Hepatic stellate cell (primary cell): ENCODE measurements around the gene CLDN5.

Experiments used
- DNase-seq: peaks from one replicate; pipeline ENCODE4 v3.0.0; 2011; ENCODE audit warnings: low spot score

Gene CLDN5

DNA sequence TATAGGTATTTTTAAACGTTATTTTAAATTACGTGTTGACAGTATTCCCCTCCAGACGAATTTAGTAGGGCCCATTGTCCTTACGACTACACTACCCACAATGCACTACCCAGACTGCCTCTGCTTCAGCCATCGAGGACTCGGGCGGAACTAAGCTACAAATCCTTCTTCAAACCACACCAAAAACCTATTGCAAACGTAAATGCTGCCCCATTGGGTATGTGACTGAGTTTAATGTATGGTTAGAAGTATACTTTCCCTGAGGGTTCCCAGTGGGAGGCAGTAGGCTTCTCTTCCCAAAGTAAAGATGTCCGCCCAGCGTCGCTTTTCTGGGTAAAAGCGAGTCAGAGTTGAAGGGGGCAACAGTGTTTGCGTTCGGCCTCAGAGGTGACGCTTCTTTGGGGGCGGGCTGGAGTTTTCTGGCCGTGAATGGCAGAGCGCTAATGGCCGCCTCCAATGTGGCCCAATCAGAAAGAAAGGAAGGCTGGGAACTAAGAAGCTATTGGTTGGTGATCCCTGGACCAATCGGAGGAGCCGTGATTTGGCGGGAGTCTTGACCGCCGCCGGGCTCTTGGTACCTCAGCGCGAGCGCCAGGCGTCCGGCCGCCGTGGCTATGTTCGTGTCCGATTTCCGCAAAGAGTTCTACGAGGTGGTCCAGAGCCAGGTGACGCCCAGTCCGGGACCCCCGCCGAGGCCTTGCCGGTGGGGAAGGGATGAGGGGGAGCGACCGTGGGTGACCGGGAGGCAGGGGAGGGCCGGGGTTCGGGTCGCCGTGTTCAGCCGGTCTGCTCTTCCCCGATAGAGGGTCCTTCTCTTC is 44.6 kb downstream of the CLDN5 start, which contains the start of gene CDC45:
Gene CDC45, plus strand, starts transcription at position 566 of the 818 bp plus-strand sequence. Its CDS starts 49 bp downstream, at position 615.
- peak; percentile 99 for DNase-seq

DNA sequence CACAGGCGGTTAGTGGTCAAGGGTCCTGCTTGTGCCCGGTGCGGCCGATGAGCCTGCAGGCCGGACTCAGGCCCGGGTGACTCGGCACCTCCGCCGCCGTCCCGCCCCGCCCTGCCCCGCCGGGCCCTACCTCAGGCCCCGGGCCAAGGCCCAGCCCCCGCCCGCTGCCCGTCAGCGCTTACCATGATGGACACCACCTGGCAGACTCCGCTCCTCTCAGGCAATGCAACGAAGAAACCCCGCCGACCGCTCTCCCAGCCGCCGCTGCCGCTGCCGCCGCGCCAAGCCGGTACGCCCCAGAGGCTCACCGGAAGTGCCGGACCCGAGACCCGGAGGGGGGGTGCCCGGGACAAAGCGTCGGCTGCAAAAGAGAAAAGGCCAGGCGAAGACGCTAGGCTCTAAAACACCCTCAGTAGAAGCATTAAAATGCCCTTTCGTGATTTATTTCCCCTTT is 45.3 kb downstream of the CLDN5 start, which contains the start of gene UFD1:
Gene UFD1, minus strand, starts transcription at position 293 of the 454 bp plus-strand sequence. Its CDS starts 108 bp downstream, at position 185.
- peak; percentile 81 for DNase-seq

DNA sequence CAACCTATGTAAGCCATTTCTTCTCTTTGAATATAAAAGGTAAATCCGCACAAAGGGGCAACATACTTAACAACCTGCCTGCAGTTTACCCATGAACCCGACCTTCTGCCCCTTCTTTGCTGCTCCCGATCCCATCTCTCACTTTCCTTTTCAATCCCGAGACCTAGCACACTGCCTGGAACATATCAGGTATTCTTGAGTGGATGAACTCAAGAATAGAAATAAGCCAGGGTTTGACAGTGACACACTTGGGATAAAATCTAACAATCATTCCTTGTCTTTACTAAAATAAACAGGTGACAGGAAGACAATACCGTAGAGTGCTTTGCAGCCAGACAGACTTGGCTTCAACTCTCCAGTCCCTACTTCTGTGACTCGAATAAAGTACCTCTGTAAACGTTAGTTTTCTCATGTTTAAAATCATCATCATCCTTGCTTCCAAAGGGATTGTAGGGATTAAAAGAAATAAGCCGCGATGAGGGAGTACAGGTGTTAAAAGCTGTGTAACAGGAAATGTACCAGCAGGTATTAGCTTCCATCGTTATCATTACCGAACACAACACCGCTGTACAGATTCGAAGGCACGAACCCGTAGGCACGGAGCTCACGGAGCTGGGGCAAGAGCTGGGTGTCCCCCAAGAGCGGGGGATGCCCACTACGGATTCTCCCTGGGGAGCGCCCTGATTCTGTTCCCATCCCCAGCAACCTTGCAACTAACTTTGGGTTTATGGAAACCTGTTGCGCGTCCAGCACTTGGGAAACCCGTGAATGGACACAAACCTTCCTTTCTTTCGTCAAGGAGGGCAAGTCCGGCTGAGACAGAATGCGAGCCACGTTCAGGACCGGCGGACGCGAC is 45.9 kb downstream of the CLDN5 start:
- DNase-seq, result no peak

DNA sequence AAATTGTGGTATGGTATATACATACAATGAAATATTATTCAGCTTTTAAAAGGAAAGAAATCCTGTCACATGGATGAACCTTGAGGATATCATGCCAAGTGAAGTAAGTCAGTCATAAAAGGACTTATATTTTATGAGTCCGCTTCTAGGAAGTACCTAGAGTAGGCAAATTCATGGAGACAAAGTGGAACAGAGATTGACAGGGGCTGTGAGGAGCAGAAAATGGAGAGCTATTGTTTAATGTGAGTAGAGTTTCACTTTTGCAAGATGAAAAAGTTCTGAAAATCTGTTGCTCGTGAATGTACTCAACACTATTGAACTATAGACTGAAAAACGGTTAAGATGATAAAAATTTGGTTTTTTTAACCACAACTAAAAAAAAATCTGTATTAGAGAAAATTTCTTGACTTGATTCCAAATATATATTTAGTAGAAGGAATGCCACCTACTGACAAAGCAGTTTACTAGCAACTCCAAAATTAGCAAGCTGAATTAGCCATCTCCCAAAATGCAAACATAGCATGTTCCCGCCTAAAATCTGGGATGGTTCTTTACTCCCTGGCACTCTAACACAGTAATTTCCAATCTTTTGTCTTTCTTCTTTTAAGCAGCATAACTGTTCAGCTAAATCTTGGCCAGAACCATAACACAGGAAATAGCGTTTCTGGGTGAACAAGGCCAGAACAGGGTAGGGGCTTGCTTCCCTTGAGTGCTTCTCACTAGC is 46.7 kb downstream of the CLDN5 start:
- no peak for DNase-seq

DNA sequence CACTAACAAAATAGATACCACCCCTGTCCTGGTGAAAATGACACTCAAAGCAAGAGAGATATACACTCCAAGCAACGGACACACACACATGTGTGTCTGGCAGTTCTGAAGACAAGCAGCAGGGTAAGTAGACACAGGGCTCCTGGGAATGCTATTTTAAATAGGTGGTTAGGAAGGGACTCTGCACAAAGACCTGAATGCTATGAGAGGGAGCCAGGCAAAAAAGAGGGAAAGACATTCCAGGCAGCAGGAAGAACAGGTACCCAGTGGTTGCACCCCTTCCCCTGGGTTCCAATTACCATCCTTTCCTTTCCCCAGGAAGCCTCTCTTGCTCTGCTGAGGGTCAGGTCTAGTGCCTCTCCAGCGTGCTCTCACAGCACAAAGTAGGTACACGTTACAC is 48.2 kb downstream of the CLDN5 start:
- no peak for DNase-seq

DNA sequence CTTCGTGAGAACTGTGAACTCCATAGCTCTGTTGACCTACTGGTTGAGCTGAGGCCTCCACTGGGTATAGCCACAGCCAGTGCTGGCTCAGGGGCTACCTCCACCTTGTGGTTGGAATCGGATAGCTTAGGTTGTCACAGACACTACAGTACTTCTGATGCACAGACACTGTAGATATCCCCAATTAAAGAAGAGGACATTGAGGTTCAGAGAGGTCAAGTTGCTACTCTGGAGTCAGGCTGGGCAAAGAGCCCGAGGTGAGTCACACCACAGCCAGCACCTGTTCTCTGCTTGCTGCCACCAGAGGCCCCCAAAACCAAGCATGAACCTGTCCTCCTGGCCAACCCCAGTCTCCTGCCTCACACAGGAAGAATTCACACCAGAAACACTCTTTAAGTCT is 50.6 kb downstream of the CLDN5 start:
- DNase-seq, result no peak
